Effector CD8-positive, alpha-beta T cell (primary cell): ENCODE measurements around the gene MYOM1.

ENCODE experiments used
- DNase-seq: peaks from one replicate; lab custom pipeline; 2025; lab: John Stamatoyannopoulos, UW

Gene MYOM1

GRCh38 chr18:3150688-3151087, 69.1 kb downstream of the MYOM1 start:
- DNase-seq = no peak

DNA sequence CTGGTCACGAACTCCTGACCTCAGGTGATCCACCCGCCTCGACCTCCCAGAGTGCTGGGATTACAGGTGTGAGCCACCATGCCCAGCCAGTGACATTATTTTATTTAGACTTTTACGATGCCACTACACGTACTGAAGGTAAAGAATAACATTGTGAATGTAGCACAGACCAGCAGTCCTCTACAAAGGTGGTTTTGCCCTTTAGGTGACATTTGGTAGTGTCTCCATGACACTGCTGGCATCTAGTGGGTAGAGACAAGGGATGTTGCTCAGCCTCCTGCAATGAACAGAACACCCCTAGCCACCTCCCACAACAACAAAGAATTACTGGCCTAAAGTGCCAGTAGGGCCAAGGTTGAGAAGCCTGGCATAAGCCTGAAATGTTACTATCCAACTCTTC, 69.5 kb downstream of the MYOM1 start:
- no peak for DNase-seq

- no peak for DNase-seq
Observed at GRCh38 chr18:3148930-3149535, 70.7 kb downstream of the MYOM1 start.

GRCh38 chr18:3147935-3148554, 71.7 kb downstream of the MYOM1 start:
- DNase-seq = no peak

DNA sequence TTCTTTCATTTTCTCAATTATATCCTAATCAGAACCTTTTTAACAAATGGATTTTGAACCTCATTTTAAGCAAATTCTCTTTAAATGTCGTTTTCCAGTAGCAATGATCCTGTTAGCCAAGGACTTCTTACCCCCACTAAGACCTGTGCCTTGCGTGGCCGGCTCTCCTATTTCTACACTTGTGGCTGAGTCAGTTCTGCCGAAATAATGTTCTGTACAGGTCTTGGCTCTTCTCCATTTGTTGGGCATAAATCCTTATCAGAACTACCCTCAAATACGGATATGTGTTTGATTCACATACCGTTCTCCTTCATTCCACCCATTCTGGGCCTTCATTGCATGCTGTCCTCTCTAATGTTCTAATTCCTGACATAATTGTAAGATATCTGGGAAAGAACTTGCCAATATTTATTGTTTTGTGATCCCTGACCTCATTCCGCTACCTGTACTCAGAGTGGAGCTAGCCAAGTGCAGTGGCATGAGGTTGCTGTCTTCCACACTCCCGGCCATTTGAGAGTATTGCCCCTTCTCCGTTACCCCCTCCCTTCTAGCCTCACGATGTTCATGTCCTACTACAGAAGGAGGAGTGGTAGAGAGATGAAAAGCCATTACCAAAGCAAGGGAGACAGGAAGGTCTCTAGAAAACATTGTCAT, 78.7 kb downstream of the MYOM1 start:
- DNase-seq = no peak

GRCh38 chr18:3140342-3140741, 79.4 kb downstream of the MYOM1 start:
- no peak for DNase-seq

- DNase-seq = no peak
Observed at GRCh38 chr18:3139406-3139805, 80.4 kb downstream of the MYOM1 start.

DNA sequence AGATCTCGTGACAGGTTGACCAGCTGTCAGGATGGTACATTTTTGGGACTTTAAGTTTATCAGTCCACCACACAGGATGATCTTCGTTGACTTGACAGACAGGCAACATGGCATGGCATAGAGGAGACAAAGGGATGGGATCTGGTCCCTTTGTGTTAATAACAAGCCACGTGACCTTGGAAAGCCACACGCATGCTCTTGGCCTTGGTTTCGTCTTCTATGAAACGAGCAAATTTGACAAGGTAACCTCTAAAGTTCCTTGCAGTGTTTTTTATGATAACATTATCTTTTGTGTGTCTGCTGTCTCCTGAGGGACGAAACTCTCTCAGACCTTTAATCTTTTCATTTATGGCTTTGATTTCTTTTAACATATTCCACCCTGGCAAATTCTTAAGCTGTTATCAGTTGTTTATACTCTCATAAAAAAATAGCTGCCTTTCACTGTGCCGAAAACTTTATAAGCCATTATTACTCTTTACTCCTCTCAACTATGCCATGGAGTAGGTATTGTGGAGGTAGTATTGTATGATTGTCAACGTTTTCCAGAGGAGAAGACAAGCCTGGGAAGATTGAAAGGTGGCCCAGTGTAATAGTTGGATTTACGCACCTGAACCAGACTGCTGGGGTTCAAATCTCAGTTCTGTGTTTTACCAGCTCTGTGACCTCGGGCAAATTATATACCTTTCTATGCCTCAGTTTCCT, 81.3 kb downstream of the MYOM1 start:
- DNase-seq = no peak

GRCh38 chr18:3135536-3135935, 84.2 kb downstream of the MYOM1 start:
- DNase-seq = no peak

- no peak for DNase-seq
Observed at GRCh38 chr18:3132700-3133099, 87.1 kb downstream of the MYOM1 start.

DNA sequence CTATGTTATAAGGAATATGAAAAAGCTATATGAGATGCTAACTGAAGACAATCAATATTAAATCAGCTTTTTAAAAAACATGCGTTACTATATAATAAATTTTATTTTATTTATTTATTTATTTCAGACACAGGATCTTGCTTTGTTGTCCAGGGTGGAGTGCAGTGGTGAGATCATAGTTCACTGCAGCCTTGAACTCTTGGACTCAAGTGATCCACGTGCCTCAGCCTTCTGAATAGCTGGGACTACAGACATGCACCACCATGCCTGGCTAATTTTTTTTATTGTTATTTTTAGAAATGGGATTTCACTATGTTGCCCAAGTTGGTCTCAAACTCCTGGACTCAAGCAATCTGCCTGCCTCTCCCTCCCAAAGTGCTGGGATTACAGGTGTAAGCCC, 89.4 kb downstream of the MYOM1 start:
- no peak for DNase-seq

DNA sequence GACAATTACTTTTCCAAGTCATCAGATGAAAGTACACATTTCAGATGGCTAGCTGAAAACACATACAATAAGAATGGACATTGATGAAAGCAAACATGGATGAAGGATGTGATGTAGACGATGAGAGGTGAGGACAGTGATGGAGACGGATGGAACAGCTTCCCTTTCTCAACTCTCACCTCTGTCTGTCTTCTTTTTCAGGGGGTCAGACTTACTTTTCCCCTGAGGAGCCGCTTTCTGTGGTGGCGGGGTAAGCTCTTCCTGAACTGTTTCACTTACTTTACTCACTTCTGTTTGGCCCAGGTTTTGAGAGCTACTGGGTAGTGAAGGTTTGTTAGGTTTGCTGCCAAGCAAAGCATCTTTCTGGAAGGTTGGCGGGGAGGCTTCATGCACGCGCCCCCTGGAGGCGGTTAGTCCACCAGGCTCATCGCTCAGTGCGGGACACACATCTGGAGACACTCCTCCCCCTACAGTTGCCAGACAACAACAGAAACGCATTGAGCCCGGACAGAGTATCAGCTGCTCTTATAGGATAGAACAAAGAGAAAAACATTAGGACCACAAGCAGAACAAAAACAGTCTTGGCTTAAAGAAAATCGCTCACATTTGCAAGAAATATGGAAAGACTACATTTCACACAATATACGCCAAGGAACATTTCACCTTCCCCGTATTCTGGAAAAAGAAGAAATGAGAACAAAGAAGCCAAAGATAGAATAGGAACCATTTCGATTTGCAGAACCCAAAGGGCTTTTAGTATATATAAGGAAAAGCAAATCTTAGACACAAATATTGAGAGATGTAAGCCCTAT, 90.5 kb downstream of the MYOM1 start:
- DNase-seq = peak; percentile 56

DNA sequence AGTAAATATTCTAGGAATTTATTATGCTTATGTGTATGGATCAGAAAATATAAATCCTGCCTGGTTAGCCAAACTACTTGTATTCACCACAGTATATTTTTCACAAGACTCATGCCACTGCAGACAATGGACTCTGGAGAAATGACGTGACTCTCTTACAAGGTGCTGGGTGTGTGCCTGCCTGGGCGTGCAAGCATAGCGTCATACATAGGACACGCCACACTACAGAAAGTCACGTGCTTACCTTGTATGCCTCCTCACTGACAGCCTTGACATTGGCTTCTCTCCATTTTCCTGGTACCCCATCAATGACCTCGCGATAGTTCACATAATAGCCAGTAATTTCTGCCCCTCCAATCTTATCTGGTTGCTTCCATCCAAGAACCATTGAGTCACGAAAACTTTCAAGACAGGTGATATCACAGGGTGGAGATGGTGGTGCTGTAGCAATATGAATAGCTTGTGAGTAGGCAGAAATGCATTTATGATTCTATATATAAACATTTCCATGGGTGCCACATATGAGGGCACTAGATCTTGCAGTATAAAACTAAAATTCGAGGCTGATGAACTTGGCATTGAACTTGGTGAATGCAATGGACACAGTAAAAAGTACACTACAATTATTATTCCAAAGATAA, 93.2 kb downstream of the MYOM1 start:
- DNase-seq = no peak

GRCh38 chr18:3124822-3125221, 94.9 kb downstream of the MYOM1 start:
- no peak for DNase-seq

- no peak for DNase-seq
Observed at GRCh38 chr18:3122851-3123250, 96.9 kb downstream of the MYOM1 start.

DNA sequence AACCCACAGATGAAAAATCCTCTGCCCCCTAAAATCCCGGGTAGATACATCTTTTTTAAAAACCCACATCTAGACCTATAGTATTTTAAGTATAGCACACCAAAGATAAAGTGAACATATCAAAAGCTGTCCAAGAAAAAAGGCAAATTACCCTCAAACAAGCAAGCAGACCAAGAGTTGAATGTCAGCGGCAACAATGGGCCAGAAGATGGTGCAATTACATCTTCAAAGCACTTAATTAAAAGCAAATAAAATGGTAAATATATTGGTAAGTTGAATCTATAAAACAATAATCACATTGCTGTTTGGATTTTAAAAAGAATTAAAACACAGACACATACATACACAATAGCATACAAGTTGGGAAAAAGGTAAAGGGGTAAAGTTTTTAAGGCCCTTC, 98.5 kb downstream of the MYOM1 start:
- DNase-seq = no peak

GRCh38 chr18:3120356-3120755, 99.4 kb downstream of the MYOM1 start:
- DNase-seq = no peak

- DNase-seq = no peak
Observed at GRCh38 chr18:3119401-3120341, 100.1 kb downstream of the MYOM1 start.

- DNase-seq = no peak
Observed at GRCh38 chr18:3118195-3119010, 101.4 kb downstream of the MYOM1 start.
